Esophagus (tissue), 2 donors: ENCODE data around the gene ZSWIM8. TPM values are rescaled to one million over a fixed set of nuclear protein-coding genes. Genes with fewer than 3 reads are reported as not detected.

Source experiments
- H3K27ac ChIP-seq, 2 donors: one replicate each; pipeline ENCODE4 v1.5.1; 2013; ENCODE audit warnings: low read depth in 2 of 2, mild to moderate bottlenecking in 2 of 2, inconsistent platforms in 1 of 2, low read length in 1 of 2, moderate library complexity in 1 of 2
- H3K27me3 ChIP-seq, 2 donors: one replicate each; pipeline ENCODE4 v1.6.1; 2013; ENCODE audit warnings: low read length in 2 of 2, control low read depth in 1 of 2, mild to moderate bottlenecking in 1 of 2; ENCODE audit not compliant: insufficient read depth in 2 of 2, control insufficient read depth in 1 of 2
- H3K36me3 ChIP-seq, 2 donors: one replicate each; pipeline ENCODE4 v1.6.1; 2013; ENCODE audit warnings: low read length in 1 of 2; ENCODE audit not compliant: control insufficient read depth in 2 of 2, insufficient read depth in 2 of 2
- H3K4me1 ChIP-seq, 2 donors: one replicate each; pipeline ENCODE4 v1.6.1; 2013; ENCODE audit warnings: low read length in 1 of 2; ENCODE audit not compliant: control insufficient read depth in 2 of 2, insufficient read depth in 2 of 2
- H3K4me3 ChIP-seq, 2 donors: one replicate each; pipeline ENCODE4 v1.5.1; 2013; ENCODE audit warnings: low read length in 2 of 2, mild to moderate bottlenecking in 2 of 2, low read depth in 1 of 2, moderate library complexity in 1 of 2
- H3K9me3 ChIP-seq, 2 donors: one replicate each; pipeline ENCODE4 v1.6.1; 2013; ENCODE audit warnings: mild to moderate bottlenecking in 2 of 2, low read depth in 1 of 2, low read length in 1 of 2, moderate library complexity in 1 of 2; ENCODE audit not compliant: control insufficient read depth in 2 of 2, insufficient read depth in 1 of 2
- WGBS, 2 donors: extraction: QIAGEN DNeasy Blood & Tissue Kit; methylation state at CpG; one replicate each; pipeline ENCODE4 v1.1.7; 2013; 5-methylcytosine and 5-hydroxymethylcytosine counted together
- polyA plus RNA-seq, 2 donors: library from polyadenylated mRNA; stranded (reverse); fragments of 200-250 nt; gene quantifications; one replicate each; pipeline ENCODE4 v1.2.3, GENCODE V29; 2013
- donor health status: healthy with polysubstance abuse.
- donor health status: Bipolar disorder and iron deficiency.

ZSWIM8 gene
- polyA plus RNA-seq, 2 donors, result 109 to 156 TPM

GRCh38 chr10:73810735-73811465, 25.5 kb downstream of the ZSWIM8 start:
- Histone ChIP-seq H3K27ac (peak overlapping the region; percentile 92 to 93), H3K27me3 (no peaks in the 10 kb centered on the region), H3K4me3 (peak overlapping the region; percentile 56 to 82), H3K9me3 (no peaks in the 10 kb centered on the region), H3K4me1 (peaks cover 0 to 11% of the 10 kb centered on the region in 2 donors), H3K36me3 (peaks cover 5 to 37% of the 10 kb centered on the region in 2 donors)
- 1% methylated on average over 60 to 63 of the region's 63 CpGs for WGBS, 2 donors

GRCh38 chr10:73812657-73813056, 27.3 kb downstream of the ZSWIM8 start:
- Histone ChIP-seq H3K4me3 (no peak overlapping the region), H3K27ac (peak overlapping the region in 1 of 2 donors; percentile 13), H3K9me3 (no peaks in the 10 kb centered on the region), H3K4me1 (peaks cover 0 to 10% of the 10 kb centered on the region in 2 donors), H3K27me3 (no peaks in the 10 kb centered on the region), H3K36me3 (peaks cover 0 to 21% of the 10 kb centered on the region in 2 donors)
- WGBS, 2 donors, result 55 to 70% methylated on average over 4 of the region's 4 CpGs

GRCh38 chr10:73813333-73813732, 27.9 kb downstream of the ZSWIM8 start:
- no peak overlapping the region for H3K4me3 ChIP-seq
- peaks cover 5 to 15% of the 10 kb centered on the region in 2 donors for H3K36me3 ChIP-seq
- H3K27ac ChIP-seq, result no peak overlapping the region
- peaks cover 0 to 9% of the 10 kb centered on the region in 2 donors for H3K4me1 ChIP-seq
- 80 to 85% methylated on average over 7 of the region's 7 CpGs for WGBS, 2 donors
- H3K27me3 ChIP-seq, result no peaks in the 10 kb centered on the region
- no peaks in the 10 kb centered on the region for H3K9me3 ChIP-seq

- H3K4me3 ChIP-seq, result no peak overlapping the region
- H3K27ac ChIP-seq, result no peak overlapping the region
- H3K36me3 ChIP-seq, result peaks cover 5 to 12% of the 10 kb centered on the region in 2 donors
- WGBS, 2 donors, result 74 to 83% methylated on average over 13 of the region's 13 CpGs
- H3K4me1 ChIP-seq, result peaks cover 4 to 16% of the 10 kb centered on the region in 2 donors
- H3K27me3 ChIP-seq, result no peaks in the 10 kb centered on the region
- no peaks in the 10 kb centered on the region for H3K9me3 ChIP-seq
Measured at GRCh38 chr10:73814276-73814895, 29.0 kb downstream of the ZSWIM8 start.

GRCh38 chr10:73814896-73815718, 29.7 kb downstream of the ZSWIM8 start:
- Histone ChIP-seq H3K36me3 (peaks cover 5 to 12% of the 10 kb centered on the region in 2 donors), H3K4me3 (no peak overlapping the region), H3K4me1 (peaks cover 8 to 24% of the 10 kb centered on the region in 2 donors), H3K9me3 (no peaks in the 10 kb centered on the region), H3K27me3 (no peaks in the 10 kb centered on the region), H3K27ac (no peak overlapping the region)
- WGBS, 2 donors, result 79 to 81% methylated on average over 22 of the region's 22 CpGs

- H3K36me3 ChIP-seq, result peaks cover 5 to 12% of the 10 kb centered on the region in 2 donors
- no peak overlapping the region for H3K4me3 ChIP-seq
- no peaks in the 10 kb centered on the region for H3K27me3 ChIP-seq
- H3K9me3 ChIP-seq, result no peaks in the 10 kb centered on the region
- peaks cover 8 to 24% of the 10 kb centered on the region in 2 donors for H3K4me1 ChIP-seq
- no peak overlapping the region for H3K27ac ChIP-seq
Measured at GRCh38 chr10:73815719-73816030, 30.3 kb downstream of the ZSWIM8 start.

GRCh38 chr10:73816917-73817729, 31.7 kb downstream of the ZSWIM8 start:
- Histone ChIP-seq H3K9me3 (no peaks in the 10 kb centered on the region), H3K36me3 (peaks cover 5 to 12% of the 10 kb centered on the region in 2 donors), H3K4me1 (peaks cover 8 to 24% of the 10 kb centered on the region in 2 donors), H3K27ac (no peak overlapping the region), H3K27me3 (no peaks in the 10 kb centered on the region), H3K4me3 (no peak overlapping the region)
- WGBS, 2 donors, result 74 to 78% methylated on average over 10 of the region's 10 CpGs

GRCh38 chr10:73817826-73818225, 32.4 kb downstream of the ZSWIM8 start:
- H3K27me3 ChIP-seq, result no peaks in the 10 kb centered on the region
- H3K4me1 ChIP-seq, result peaks cover 8 to 22% of the 10 kb centered on the region in 2 donors
- peak overlapping the region in 1 of 2 donors; percentile 27 for H3K27ac ChIP-seq
- no peak overlapping the region for H3K4me3 ChIP-seq
- no peaks in the 10 kb centered on the region for H3K9me3 ChIP-seq
- WGBS, 2 donors, result 86 to 87% methylated on average over 5 of the region's 5 CpGs
- H3K36me3 ChIP-seq, result peaks cover 5 to 12% of the 10 kb centered on the region in 2 donors

GRCh38 chr10:73818402-73818801, 33.0 kb downstream of the ZSWIM8 start:
- Histone ChIP-seq H3K36me3 (peaks cover 5 to 12% of the 10 kb centered on the region in 2 donors), H3K27me3 (no peaks in the 10 kb centered on the region), H3K4me1 (peaks cover 8 to 22% of the 10 kb centered on the region in 2 donors), H3K27ac (peak overlapping the region in 1 of 2 donors; percentile 27), H3K9me3 (no peaks in the 10 kb centered on the region), H3K4me3 (no peak overlapping the region)
- 68 to 73% methylated on average over 10 of the region's 10 CpGs for WGBS, 2 donors
